GM18511 (cell line): ENCODE measurements around the gene SHROOM3.

ENCODE experiments used
- ATAC-seq: cut with Tn5 transposase; IDR thresholded peaks from one replicate; pipeline ENCODE4 v1.9.1; 2021; ENCODE audit warnings: mild to moderate bottlenecking, moderate library complexity; ENCODE audit not compliant: unreplicated experiment

The SHROOM3 gene

GRCh38 chr4:76737180-76737579 lies 302.2 kb downstream of the SHROOM3 start:
- ATAC-seq = no peak

GRCh38 chr4:76737771-76738085 lies 302.7 kb downstream of the SHROOM3 start:
- ATAC-seq = no peak

- ATAC-seq = peak; percentile 65
Observed at GRCh38 chr4:76738086-76738931, 303.3 kb downstream of the SHROOM3 start.

- no peak for ATAC-seq
Observed at GRCh38 chr4:76740192-76740591, 305.2 kb downstream of the SHROOM3 start.

- no peak for ATAC-seq
Observed at GRCh38 chr4:76740866-76741662, 306.0 kb downstream of the SHROOM3 start.

- no peak for ATAC-seq
Observed at GRCh38 chr4:76741663-76742020, 306.6 kb downstream of the SHROOM3 start.

- no peak for ATAC-seq
Observed at GRCh38 chr4:76744241-76744921, 309.4 kb downstream of the SHROOM3 start.

- ATAC-seq = no peak
Observed at GRCh38 chr4:76745240-76745639, 310.2 kb downstream of the SHROOM3 start.

GRCh38 chr4:76747563-76747962 lies 312.5 kb downstream of the SHROOM3 start:
- ATAC-seq = no peak

- no peak for ATAC-seq
Observed at GRCh38 chr4:76748649-76749048, 313.6 kb downstream of the SHROOM3 start.

GRCh38 chr4:76749355-76749754 lies 314.3 kb downstream of the SHROOM3 start:
- ATAC-seq = no peak

- ATAC-seq = no peak
Observed at GRCh38 chr4:76750716-76751115, 315.7 kb downstream of the SHROOM3 start.

GRCh38 chr4:76751612-76752343 lies 316.7 kb downstream of the SHROOM3 start:
- no peak for ATAC-seq

GRCh38 chr4:76752861-76753501 lies 318.0 kb downstream of the SHROOM3 start:
- ATAC-seq = no peak

GRCh38 chr4:76753814-76754213 lies 318.8 kb downstream of the SHROOM3 start:
- ATAC-seq = no peak

GRCh38 chr4:76754439-76754838 lies 319.4 kb downstream of the SHROOM3 start:
- ATAC-seq = no peak

- ATAC-seq = no peak
Observed at GRCh38 chr4:76755756-76756155, 320.7 kb downstream of the SHROOM3 start.

- ATAC-seq = no peak
Observed at GRCh38 chr4:76756416-76756815, 321.4 kb downstream of the SHROOM3 start.

GRCh38 chr4:76757418-76757939 lies 322.4 kb downstream of the SHROOM3 start:
- ATAC-seq = no peak

GRCh38 chr4:76758290-76758882 lies 323.4 kb downstream of the SHROOM3 start:
- ATAC-seq = peak; percentile 52
